ENCODE measurements around the gene NPAS3.

Gene NPAS3

GRCh38 chr14:33039311-33039710 is 100.6 kb downstream of the NPAS3 start:
- Histone ChIP-seq H4K20me1 (ENCODE audit: insufficient read depth) (no peaks in the 10 kb centered on the region), H3K4me2 (no peak overlapping the region), H3K79me2 (ENCODE audit: insufficient read depth, low read depth) (no peaks in the 10 kb centered on the region), H3K4me1 (ENCODE audit: low read depth, poor library complexity, severe bottlenecking) (peaks cover 23% of the 10 kb centered on the region), H2AFZ (ENCODE audit: low read depth) (no peak overlapping the region), H3K36me3 (ENCODE audit: insufficient read depth) (no peaks in the 10 kb centered on the region), H3K27me3 (ENCODE audit: insufficient read depth, low read depth) (no peaks in the 10 kb centered on the region), H3K4me3 (IDR thresholded peaks at IDR 0.05; ENCODE audit: insufficient read depth, low read depth, low read length) (no peak overlapping the region), H3K9ac (no peak overlapping the region), H3K27ac (no peak overlapping the region)
- TF ChIP-seq, protein P1, sequence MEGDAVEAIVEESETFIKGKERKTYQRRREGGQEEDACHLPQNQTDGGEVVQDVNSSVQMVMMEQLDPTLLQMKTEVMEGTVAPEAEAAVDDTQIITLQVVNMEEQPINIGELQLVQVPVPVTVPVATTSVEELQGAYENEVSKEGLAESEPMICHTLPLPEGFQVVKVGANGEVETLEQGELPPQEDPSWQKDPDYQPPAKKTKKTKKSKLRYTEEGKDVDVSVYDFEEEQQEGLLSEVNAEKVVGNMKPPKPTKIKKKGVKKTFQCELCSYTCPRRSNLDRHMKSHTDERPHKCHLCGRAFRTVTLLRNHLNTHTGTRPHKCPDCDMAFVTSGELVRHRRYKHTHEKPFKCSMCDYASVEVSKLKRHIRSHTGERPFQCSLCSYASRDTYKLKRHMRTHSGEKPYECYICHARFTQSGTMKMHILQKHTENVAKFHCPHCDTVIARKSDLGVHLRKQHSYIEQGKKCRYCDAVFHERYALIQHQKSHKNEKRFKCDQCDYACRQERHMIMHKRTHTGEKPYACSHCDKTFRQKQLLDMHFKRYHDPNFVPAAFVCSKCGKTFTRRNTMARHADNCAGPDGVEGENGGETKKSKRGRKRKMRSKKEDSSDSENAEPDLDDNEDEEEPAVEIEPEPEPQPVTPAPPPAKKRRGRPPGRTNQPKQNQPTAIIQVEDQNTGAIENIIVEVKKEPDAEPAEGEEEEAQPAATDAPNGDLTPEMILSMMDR (conservative IDR thresholded peaks at IDR 0.05; ENCODE audit: low read depth, low read length), result no peak

- Histone ChIP-seq H3K4me1 (ENCODE audit: low read depth, poor library complexity, severe bottlenecking) (peaks cover 14% of the 10 kb centered on the region), H4K20me1 (ENCODE audit: insufficient read depth) (no peaks in the 10 kb centered on the region), H3K4me2 (no peak overlapping the region), H3K9ac (no peak overlapping the region), H2AFZ (ENCODE audit: low read depth) (no peak overlapping the region), H3K36me3 (ENCODE audit: insufficient read depth) (no peaks in the 10 kb centered on the region), H3K79me2 (ENCODE audit: insufficient read depth, low read depth) (no peaks in the 10 kb centered on the region), H3K4me3 (IDR thresholded peaks at IDR 0.05; ENCODE audit: insufficient read depth, low read depth, low read length) (no peak overlapping the region), H3K27ac (no peak overlapping the region), H3K27me3 (ENCODE audit: insufficient read depth, low read depth) (no peaks in the 10 kb centered on the region)
- TF ChIP-seq, protein P1 (conservative IDR thresholded peaks at IDR 0.05; ENCODE audit: low read depth, low read length), result no peak
Observed at GRCh38 chr14:33040372-33041140, 101.9 kb downstream of the NPAS3 start.

GRCh38 chr14:33042591-33042990 is 103.9 kb downstream of the NPAS3 start:
- H3K9ac ChIP-seq, result no peak overlapping the region
- TF ChIP-seq, protein P1 (conservative IDR thresholded peaks at IDR 0.05; ENCODE audit: low read depth, low read length), result no peak
- H3K79me2 ChIP-seq (ENCODE audit: insufficient read depth, low read depth), result no peaks in the 10 kb centered on the region
- H4K20me1 ChIP-seq (ENCODE audit: insufficient read depth), result no peaks in the 10 kb centered on the region
- H3K4me3 ChIP-seq (IDR thresholded peaks at IDR 0.05; ENCODE audit: insufficient read depth, low read depth, low read length), result no peak overlapping the region
- no peak overlapping the region for H3K27ac ChIP-seq
- no peak overlapping the region for H3K4me2 ChIP-seq
- no peaks in the 10 kb centered on the region for H3K4me1 ChIP-seq (ENCODE audit: low read depth, poor library complexity, severe bottlenecking)
- H3K36me3 ChIP-seq (ENCODE audit: insufficient read depth), result no peaks in the 10 kb centered on the region
- H2AFZ ChIP-seq (ENCODE audit: low read depth), result no peak overlapping the region
- H3K27me3 ChIP-seq (ENCODE audit: insufficient read depth, low read depth), result no peaks in the 10 kb centered on the region

DNA sequence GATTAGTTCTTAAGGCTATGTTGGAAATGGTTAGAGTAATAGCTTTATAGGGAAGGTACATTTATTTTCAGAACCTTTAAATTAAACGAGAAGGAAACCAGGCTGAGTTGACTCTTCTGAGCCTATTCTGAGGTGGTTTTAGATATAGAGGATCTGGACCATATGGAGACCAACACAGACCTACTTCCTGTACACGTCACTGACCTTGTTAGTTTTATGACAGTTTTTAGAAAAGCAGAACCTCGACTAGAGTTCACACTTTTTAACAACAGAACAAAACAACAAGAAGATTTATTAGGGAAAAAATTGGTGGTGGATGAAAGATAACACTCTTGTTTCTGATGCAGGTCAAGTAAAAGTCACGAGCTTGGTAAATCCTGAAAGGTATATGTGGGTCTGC is 107.1 kb downstream of the NPAS3 start:
- Histone ChIP-seq H3K4me2 (no peak overlapping the region), H2AFZ (ENCODE audit: low read depth) (no peak overlapping the region), H3K4me3 (IDR thresholded peaks at IDR 0.05; ENCODE audit: insufficient read depth, low read depth, low read length) (no peak overlapping the region), H4K20me1 (ENCODE audit: insufficient read depth) (no peaks in the 10 kb centered on the region), H3K27me3 (ENCODE audit: insufficient read depth, low read depth) (no peaks in the 10 kb centered on the region), H3K4me1 (ENCODE audit: low read depth, poor library complexity, severe bottlenecking) (no peaks in the 10 kb centered on the region), H3K9ac (no peak overlapping the region), H3K36me3 (ENCODE audit: insufficient read depth) (no peaks in the 10 kb centered on the region), H3K27ac (no peak overlapping the region), H3K79me2 (ENCODE audit: insufficient read depth, low read depth) (no peaks in the 10 kb centered on the region)
- TF ChIP-seq, protein P1 (conservative IDR thresholded peaks at IDR 0.05; ENCODE audit: low read depth, low read length), result no peak
